Activated CD4-positive, alpha-beta T cell treated with anti-CD3 and anti-CD28 coated beads, Interleukin-2, amount 10 ng/mL, durations not matched to agents 24 days and 14 days (primary cell): ENCODE results near the gene TMEM123. TPM values are rescaled to one million over a fixed set of nuclear protein-coding genes. Genes with fewer than 3 reads are reported as not detected.

Source experiments
- DNase-seq: peaks from one replicate; pipeline ENCODE4 v3.0.0; 2022
- H3K27ac Mint-ChIP-seq: one replicate; pipeline ENCODE4 v1.8.0; 2022; ENCODE audit warnings: mild to moderate bottlenecking, mixed read lengths
- H3K27me3 Mint-ChIP-seq: one replicate; pipeline ENCODE4 v1.8.0; 2022; ENCODE audit warnings: mixed read lengths
- H3K36me3 Mint-ChIP-seq: one replicate; pipeline ENCODE4 v1.8.0; 2022; ENCODE audit warnings: low read depth, mild to moderate bottlenecking, mixed read lengths
- H3K4me1 Mint-ChIP-seq: one replicate; pipeline ENCODE4 v1.8.0; 2021; ENCODE audit warnings: mixed read lengths
- H3K4me3 Mint-ChIP-seq: one replicate; pipeline ENCODE4 v1.8.0; 2022; ENCODE audit warnings: mild to moderate bottlenecking, moderate library complexity, mixed read lengths
- H3K9me3 Mint-ChIP-seq: one replicate; pipeline ENCODE4 v1.8.0; 2021; ENCODE audit warnings: mixed read lengths
- intact Hi-C: fragments of 100-400 bp; cut with micrococcal nuclease; formaldehyde crosslinking; loops from one replicate; pipeline ENCODE4 v1.15.1; 2023
- total RNA-seq: library from RNA; stranded (reverse); gene quantifications from 2 replicates; pipeline ENCODE4 v1.2.3, GENCODE V29; 2022

TMEM123 gene
- total RNA-seq, 1 donor from 2014 or later = 243 TPM

DNA sequence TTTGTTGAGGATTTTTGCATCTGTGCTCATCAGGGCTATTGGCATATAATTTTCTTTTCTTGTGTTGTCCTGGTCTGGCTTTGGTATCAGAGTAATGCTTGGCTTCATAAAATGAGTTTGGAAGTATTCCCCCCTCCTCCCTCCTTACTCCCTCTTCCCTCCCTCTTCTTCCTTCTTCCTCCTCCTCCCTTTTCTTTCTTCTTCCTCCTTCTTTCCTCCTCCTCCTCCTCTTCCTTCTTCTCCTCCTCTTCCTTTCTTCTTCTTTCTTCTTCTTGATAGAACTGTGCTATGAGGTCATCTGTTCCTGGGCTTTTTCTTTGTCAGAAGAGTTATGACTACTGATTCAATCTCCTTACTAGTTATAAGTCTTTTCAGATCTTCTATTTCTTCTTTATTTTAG, 95.4 kb downstream of the TMEM123 start:
- Mint-ChIP-seq H3K4me3 (no peak overlapping the region), H3K9me3 (no peaks in the 10 kb centered on the region), H3K36me3 (peaks cover 80% of the 10 kb centered on the region), H3K27ac (no peak overlapping the region), H3K4me1 (peaks cover 35% of the 10 kb centered on the region), H3K27me3 (no peaks in the 10 kb centered on the region)
- intact Hi-C loops = no loop called here
- no peak for DNase-seq

DNA sequence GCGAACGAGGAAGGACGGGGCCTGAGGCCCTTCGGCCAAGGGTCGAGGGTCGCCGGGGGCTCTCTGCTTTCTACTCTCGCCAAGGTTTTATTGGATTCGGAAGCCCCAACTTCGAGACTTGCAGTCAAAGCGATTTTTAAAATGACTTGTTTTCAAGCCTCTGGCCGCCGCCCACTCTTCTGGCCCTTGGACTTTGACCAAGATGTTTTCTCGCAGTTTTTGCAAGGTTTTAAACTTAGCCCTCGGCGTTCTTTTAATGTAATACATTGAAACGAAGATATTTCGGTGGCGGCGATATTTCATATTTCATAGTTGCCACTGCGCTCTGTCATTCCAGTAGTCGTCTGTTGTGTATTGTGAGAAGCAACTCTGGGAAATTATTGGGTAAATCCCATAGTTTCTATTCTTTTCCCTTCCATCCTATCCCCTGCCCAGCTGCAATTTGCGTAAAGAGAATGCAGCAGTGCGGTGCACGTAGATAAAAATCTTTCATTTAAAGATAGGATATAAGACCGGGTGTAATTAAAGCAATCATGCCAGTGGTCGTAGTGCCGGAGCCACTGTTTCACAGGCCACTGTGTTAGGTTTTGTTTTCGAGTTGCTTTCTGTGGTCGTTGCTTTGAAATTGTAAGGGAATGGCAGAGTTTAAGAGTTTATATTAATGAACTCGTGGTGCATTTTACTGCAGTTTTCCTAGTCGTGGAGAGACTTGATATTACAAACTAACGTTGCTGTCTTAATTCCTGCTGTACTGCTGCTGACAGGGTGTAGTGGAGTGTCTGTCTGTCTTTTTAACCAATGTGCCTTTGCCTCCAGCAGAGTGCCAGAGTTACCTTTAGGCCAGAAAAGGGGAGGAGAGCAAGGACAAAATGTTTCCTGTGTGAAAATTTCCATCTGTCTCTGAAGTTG, 104.8 kb downstream of the TMEM123 start:
- intact Hi-C loops = loop anchor here (1.0 to 2.0 kb wide), 6 partner anchors 13 to 252 kb away; partner anchors contain the start of genes BIRC3 and TMEM123
- Mint-ChIP-seq H3K27ac (peak overlapping the region; percentile 99), H3K9me3 (no peaks in the 10 kb centered on the region), H3K27me3 (no peaks in the 10 kb centered on the region), H3K4me1 (peaks cover 35% of the 10 kb centered on the region), H3K4me3 (peak overlapping the region; percentile 99), H3K36me3 (peaks cover 26% of the 10 kb centered on the region)
- peak; percentile 75 for DNase-seq

DNA sequence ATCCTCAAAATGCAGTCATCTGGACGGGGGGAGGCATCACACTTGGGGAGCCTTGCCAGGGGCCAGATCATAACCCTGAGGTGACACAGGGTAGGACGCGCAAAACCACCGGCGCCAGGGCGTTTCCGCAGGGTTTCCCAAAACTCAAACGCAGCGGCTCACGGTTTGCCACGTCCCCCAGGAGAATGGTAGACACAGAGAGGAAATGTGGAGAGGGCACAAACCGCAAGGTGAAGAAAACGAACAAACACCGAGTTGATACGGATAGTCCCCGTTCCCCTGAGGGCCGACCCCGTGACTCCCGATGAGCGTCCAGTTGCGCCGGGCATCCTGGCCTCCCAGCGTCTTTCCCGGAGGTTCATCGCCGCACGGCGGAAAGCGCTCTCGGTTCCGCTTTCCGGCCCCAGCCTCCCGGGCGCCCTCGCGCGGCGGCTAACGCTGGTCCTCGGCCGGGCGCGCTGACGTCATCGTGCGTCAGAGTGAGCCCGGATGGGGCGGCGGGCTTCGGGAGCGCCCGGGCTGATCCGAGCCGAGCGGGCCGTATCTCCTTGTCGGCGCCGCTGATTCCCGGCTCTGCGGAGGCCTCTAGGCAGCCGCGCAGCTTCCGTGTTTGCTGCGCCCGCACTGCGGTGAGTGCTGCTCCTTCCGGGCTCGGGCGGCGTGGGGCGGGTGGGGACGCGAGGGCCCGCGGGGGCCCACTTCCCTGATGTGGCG, 105.7 kb downstream of the TMEM123 start, which contains the start of gene BIRC2:
TSS of gene BIRC2 (plus strand) at position 467 of the 714 bp plus-strand sequence. CDS start 2,641 bp downstream, outside the sequence.
- Mint-ChIP-seq H3K27ac (peak within 1 kb of the TSS; percentile 99), H3K9me3 (no peaks in the 10 kb centered on the region), H3K27me3 (no peaks in the 10 kb centered on the region), H3K4me1 (peaks cover 36% of the 10 kb centered on the region), H3K4me3 (peak within 1 kb of the TSS; percentile 99), H3K36me3 (peaks cover 22% of the 10 kb centered on the region)
- intact Hi-C loops = loop anchor here (1.0 to 2.0 kb wide), 6 partner anchors 14 to 252 kb away; partner anchors contain the start of genes BIRC3 and TMEM123
- peak; percentile 99 for DNase-seq

DNA sequence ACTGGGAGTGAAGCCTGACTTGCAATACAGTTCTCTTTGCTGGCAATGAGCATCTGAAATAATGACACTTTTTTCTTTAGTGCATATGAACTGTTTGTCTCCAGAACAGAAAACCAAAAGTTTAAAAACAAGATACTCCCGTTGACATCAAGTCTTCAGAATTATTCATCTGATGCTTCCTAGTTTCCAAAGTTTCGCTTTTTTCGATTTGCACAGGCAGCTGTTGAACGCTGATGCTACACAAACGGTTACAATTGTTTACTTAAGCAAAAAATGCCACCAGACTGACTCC, 106.2 kb downstream of the TMEM123 start:
- Mint-ChIP-seq H3K36me3 (peaks cover 18% of the 10 kb centered on the region), H3K9me3 (no peaks in the 10 kb centered on the region), H3K4me1 (peaks cover 37% of the 10 kb centered on the region), H3K27me3 (no peaks in the 10 kb centered on the region), H3K27ac (peak overlapping the region; percentile 99), H3K4me3 (peak overlapping the region; percentile 99)
- no peak for DNase-seq
- intact Hi-C loops = loop anchor here (2.0 kb wide), 2 partner anchors 14 to 50 kb away; no protein-coding TSS in a partner anchor

Other genes starting within 250 kb of the TMEM123 start
- 100 and 102 TPM in 2 replicates for gene BIRC3, start 135.3 kb downstream of the TMEM123 start, total RNA-seq
- 27.8 and 30.8 TPM in 2 replicates for gene BIRC2, start 105.6 kb downstream of the TMEM123 start, total RNA-seq
- gene MMP7, start 78.0 kb upstream of the TMEM123 start, total RNA-seq = not detected in 2 replicates
- gene MMP20, start 172.6 kb upstream of the TMEM123 start, total RNA-seq = not detected in 2 replicates